ENCODE results near the gene ZNF91.
"Not testable (repeated sequence)": the region's sequence is repeated elsewhere in the genome, so short reads cannot be mapped to it uniquely, and the experiment has no call there.

ZNF91 gene

DNA sequence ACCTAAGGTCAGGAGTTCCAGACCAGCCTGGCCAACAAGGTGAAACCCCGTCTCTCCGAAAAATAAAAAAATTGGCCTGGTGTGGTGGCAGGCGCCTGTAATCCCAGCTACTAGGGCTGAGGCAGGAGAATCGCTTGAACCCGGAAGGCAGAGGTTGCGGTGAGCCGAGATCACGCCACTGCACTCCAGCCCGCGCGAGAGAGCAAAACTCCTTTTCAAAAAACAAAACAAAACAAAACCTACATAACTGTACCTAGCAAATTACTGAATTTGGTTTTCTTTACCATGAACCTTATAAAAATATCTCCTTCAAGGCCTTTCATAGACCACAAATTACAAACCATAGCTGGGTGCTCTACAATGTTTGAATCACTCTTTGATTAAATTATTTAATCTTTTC, 760 bp downstream of the ZNF91 start:
- peak; percentile 51 for DNase-seq

DNA sequence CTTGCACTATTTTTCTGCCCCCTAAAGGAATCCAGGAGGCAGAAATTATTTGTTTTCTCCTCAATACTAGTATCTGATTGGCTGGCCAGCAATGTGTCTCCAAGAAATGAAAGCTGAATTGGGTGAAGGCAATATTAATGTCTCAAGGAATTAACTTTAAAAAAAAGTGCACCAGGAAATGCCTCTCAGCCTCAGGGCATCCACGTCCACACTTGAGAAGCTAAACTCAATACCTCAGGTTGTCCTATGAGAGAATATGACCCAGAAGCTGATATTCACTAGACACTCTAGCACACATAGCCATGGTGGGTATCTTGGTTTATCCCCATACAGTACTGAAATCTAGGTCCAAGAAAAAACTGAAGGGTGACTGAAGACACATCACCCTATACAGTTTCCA, 2.1 kb downstream of the ZNF91 start:
- no peak for DNase-seq

DNA sequence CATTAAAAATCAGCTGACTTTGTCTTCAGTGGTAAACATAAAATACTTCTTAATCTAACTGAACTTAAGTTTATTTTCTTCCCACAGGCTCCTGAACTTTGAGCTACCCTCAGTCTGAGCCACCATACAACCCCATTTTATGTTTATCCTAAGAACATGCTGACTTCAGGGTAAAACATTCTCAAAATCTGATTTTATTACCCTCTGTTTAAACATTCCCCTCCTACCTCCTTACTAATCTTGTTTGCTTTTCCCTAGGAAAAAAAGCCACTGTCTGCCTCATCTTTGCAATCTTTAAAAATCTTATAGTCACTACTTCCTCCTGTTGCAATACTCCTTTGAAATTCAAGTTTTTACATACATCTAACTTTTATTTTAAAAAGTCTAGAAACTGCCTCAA, 4.0 kb downstream of the ZNF91 start:
- DNase-seq = no peak

DNA sequence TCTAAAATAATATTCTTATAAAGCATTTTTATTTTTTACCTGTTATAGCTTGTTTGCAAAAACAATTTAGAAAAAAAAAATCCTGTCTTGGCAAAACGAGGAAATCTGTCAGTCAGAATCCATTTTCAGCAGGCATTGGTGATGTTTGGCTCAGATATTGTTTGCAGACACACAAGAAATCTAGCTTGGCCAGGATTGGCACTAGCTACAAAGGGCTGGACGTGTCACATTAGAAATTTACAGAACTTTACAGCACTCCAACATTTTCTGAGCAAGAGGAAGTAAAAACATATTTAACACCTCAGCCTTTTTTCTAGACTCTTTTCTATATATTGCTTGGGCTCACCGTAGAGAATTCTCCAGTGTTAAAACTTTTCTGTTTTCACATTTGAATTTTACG, 9.9 kb downstream of the ZNF91 start:
- DNase-seq = no peak

DNA sequence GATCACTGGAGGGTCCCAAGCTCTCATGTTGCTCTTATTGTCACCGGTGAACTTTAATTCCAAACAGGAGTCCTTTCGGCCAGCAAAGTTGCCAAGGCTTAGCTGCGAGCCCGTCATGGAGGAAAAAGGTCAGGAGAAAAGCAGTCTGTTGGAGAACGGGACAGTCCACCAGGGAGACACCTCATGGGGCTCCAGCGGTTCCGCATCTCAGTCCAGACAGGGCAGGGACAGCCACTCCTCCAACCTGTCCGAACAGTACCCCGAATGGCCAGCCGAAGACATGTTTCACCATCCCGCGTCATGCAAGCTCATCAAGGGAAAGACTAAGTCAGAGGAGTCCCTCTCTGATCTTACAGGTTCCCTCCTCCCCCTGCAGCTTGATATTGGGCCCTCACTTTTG, 10.4 kb downstream of the ZNF91 start:
- DNase-seq = no peak

DNA sequence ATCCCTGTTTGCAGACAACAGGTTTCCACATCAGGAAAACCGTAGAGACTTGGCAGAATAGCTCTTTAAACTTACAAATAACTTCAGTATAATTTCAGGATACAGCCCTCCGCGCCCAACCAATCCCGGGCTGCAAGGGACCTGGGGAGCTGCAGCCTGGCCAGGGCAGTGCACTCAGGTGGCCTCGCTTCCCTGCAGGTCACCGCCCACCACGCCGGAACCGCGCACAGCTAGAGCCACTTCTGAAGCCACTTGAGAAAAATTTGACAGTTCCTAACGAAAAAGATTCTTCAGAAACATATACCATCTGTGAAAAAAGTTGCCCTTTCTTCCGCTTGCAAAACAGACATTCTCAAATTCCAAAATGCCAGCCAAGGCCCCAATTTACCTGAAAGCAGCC, 11.1 kb downstream of the ZNF91 start:
- no peak for DNase-seq

DNA sequence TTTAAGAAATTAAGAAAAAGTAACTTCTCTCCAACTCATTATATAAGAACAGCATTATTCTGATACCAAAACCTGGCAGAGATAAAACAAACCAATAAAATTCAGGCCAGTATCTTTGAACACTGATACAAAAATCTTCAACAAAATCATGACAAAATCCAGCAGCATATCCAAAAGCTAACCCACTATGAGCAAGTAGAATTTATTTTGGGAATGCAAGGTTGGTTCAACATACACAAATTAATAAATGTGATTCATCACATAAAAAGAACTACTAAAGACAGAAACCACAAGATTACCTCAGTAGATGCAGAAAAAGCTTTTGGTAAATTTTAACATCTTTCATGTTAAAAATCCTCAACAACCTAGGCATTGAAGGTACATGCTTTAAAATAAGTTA, 12.3 kb downstream of the ZNF91 start:
- no peak for DNase-seq

DNA sequence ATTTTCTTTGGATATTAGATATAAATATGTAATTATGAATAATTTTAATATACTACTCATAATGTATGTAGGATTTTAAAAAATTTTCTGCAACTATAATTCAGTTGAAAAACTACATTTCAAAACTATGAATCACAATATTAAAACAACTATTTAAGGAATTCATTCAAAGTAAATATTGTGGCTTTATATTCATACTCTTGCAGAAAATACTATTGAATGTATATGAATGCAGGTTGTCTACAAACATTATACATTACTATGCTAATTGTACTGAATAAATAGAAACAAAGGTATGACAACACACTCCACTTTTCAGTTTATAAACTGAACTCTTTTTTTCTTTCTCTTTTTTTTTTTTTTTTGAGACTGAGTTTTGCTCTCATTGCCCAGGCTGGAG, 14.2 kb downstream of the ZNF91 start:
- DNase-seq = no peak

DNA sequence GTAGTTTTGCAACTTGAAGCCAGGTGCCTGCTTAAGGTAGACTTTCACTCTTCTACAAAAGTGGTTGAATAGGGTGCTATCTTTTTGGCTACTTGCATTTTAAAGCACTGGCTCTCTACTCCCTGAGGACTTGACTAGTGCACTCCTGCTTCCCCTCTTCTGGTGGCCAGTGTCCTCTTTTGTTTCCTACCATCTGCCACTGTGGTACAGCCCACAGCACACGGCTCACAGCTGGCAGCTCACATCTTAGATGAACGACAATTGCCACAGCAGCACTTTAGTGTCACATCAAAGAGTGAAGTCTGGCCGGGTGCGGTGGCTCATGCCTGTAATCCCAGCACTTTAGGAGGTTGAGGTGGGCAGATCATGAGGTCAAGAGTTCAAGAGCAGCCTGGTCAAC, 15.6 kb downstream of the ZNF91 start:
- not testable (repeated sequence) for DNase-seq

DNA sequence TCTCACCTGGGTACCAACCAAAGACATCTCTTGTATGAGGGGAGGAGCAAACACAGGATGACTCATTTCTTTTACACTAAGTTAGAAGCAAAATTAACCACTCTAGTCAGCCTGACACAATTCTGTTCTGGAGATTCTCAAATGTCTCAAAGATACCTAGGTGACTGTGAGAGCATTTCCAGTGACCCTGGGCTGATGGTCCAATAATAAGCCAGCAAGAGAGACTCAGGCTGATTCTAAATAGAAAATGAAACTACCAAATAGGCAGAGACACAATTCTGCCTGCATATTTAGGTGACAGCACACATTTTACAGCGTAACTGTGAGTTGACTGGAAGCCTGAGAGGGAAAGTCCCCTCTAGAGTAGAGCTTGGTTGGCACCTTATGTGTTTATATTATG, 16.3 kb downstream of the ZNF91 start:
- no peak for DNase-seq

DNA sequence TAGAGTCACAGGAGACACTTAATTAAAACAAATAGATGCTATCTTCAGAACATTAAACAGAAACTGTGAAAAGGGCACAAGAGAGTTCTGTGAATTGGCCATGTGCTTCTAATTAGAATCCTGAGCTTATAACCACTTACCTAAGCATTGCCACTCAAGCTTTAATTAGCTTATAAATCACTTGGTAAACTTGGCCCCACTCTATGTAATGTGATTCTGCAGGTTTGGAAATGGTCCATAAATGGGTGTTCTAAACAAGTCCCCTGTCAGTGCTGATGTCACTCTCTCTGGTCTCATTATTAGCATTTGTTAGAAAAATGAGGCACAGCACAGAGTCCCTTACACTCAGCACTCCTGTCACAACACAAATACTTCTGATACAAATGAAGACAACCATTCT, 18.0 kb downstream of the ZNF91 start:
- DNase-seq = no peak

DNA sequence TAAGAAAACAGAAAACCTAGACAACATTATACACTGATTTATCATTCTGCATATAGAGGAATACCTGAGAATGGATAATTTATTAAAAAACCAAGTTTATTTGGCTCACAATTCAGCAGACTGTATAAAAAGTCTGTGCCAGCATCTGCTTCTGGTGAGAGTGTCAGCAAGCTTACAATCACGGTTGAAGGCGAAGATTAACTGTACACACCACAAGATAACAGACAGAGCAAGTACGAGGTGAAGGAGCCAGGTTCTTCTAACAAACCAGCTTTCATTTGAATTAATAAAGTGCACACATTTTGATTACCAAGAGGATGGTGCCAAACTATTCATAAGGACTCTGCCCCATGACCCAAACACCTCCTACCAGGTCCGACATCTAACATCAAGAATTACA, 28.8 kb downstream of the ZNF91 start:
- DNase-seq = no peak

DNA sequence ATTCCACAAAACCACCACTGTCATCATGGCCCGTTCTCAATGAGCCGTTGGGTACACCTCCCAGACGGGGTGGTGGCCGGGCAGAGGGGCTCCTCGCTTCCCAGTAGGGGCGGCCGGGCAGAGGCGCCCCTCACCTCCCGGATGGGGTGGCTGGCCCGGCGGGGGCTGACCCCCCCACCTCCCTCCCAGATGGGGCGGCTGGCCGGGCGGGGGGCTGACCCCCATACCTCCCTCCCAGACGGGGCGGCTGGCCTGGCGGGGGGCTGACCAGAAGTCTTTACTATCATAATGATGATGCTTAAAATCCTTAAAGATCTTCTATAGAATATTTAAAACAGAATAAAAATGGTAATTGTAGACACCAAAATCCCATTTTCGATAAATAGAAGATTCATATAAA, 29.2 kb downstream of the ZNF91 start:
- DNase-seq = not testable (repeated sequence)

DNA sequence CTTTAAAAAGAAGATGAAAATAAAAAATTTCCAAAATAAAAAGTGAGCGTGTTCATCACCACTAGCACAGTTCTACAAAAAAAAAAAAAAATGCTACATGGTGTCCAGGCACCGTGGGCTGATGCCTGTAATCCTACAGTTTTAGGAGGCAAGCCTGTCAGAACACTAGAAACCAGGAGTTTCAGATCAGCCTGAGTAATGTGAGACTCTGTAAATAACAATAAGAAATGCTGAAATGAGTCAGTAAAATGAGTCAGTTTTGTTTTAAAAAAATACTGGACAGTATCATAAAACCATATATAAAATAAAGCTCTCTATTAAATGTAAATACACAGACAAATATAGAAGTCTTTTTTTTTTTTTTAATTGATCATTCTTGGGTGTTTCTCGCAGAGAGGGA, 30.0 kb downstream of the ZNF91 start:
- DNase-seq = no peak

DNA sequence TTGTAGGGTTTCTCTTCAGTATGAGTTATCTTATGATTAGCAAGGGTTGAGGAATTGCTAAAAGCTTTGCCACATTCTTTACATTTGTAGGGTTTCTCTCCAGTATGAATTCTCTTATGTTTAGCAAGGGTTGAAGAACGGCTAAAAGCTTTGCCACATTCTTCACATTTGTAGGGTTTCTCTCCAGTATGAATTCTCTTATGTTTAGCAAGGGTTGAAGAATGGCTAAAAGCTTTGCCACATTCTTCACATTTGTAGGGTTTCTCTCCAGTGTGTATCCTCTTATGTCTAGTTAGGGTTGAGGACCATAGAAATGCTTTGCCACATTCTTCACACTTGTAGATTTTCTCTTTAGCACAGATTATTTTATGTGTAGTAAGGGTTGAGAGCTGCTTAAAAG, 33.4 kb downstream of the ZNF91 start:
- DNase-seq = not testable (repeated sequence)

DNA sequence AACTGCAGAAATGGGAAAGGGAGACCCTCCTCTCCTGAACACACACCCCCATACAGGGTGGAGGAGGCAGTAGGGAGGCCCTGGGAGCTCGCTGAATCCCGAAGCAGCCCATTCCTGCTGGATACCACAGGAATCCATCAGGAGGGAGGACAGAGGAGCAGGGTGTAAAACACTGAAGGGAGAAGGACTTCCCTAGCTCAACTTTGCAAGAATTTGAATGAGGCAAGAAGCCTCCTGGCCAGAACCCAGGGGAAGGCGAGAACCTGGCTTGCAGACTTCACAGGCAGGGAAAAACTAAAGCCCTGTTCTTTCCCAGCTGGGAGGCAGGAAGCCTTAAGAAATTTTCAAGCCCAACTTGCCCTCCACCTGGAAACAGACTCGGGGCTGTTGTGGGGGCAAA, 43.5 kb downstream of the ZNF91 start:
- DNase-seq = no peak

DNA sequence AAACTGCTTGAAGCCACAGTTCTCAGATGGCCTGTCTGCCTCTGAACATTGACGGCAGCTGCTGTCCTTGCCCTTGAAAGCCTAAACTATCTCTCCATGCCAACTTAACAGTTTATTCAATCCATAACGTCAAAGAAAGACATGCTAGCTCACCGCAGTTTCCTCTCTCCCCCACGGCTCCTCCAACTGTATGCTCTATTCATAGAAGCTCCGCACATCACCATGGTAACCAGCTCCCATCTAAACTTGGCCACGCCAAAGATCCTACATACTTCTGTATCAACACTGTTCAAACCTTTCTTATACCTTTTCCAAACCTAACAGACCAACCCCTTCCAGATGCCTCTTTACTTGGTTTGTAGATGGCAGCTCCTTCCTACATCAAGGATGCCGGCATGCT, 48.6 kb downstream of the ZNF91 start:
- DNase-seq = no peak

DNA sequence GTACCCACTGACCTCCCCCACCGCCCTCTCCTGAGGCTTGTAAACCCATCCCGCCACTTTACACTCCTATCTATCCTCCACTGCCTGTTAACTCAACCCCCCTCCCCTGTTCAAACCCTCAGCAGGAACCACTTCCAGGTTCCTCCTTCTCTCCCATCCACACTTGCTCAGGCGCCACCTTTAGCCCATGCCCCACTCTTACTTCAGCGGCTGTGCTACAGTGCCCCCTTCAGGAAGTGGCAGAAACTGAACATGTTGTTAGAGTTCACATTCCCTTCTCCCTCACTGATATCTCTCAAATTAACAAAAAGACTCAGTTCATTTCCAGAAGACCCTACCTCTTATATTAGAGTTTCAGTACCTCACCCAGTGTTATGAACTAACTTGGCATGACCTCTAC, 49.4 kb downstream of the ZNF91 start:
- no peak for DNase-seq

DNA sequence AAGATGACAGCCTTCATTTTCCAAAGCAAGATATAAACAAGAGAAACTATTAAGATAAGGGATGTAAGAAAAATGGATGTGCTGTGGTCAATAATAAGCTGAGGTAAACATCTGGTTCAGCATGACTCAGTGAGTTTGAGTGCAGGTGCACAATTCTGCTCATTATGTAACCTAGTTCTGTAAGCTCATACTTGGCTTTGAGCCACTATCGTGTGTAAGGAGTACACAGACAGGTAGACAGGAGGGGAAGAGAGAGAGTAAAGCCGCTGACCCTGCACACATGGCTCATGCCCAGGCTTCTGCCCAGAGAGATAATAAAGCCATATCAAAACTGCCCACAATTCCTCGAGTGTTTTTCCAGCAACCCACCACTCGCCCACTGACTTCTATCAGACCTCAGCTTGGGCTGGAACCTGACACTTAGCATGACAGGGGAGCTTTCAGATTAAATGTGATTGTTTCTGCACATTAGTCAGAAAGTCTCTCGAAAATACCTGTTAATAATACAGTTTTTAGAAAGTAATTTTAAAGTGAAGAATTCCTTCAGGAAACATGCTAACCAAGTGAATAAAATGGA, 51.7 kb downstream of the ZNF91 start:
- no peak for DNase-seq

DNA sequence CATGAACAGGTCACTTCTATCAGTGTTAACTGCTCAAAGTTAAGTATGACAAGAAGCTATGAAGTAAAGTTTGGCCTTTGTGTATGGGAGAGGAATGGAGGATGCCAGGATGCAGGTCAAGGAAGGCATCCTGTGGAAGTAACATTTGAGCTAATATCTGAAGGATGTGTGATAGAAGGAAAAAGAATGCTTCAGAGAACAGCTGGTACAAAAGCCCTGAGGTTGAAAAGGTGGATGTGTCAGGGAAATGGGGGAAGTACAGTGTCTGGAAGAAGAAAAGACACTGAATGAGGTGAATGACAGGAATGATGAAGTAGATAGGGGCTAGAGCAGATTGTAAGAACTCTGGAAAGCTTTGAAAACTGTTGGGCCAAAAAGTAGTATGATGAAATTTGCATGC, 67.1 kb downstream of the ZNF91 start:
- no peak for DNase-seq

DNA sequence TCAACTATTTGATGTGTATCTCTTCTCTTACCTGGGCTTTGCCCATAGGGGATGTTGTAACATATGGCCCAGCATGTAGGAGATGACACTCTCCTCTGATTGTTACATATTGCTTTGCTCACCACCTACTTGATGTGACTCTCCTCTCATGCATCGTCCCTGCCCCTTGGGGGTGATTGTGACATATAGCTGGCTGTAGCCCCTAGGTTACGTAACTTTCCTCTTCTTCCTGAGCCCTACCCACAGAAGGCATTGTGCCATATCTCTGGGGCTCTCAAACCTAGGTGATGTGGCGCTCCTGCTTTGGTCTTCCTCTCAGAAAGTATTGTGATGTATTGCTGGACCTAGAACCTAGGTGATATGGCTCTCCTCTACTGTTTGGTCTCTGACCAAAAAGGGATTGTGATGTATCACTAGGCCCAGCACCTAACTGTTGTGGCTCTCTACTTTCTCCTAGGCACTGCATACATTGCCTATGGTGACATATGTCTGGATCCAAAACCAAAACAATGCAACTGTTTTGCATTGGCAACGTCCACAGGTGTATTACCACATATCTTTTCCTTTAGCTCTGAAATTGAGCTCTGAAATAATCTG, 73.2 kb downstream of the ZNF91 start:
- no peak for DNase-seq

DNA sequence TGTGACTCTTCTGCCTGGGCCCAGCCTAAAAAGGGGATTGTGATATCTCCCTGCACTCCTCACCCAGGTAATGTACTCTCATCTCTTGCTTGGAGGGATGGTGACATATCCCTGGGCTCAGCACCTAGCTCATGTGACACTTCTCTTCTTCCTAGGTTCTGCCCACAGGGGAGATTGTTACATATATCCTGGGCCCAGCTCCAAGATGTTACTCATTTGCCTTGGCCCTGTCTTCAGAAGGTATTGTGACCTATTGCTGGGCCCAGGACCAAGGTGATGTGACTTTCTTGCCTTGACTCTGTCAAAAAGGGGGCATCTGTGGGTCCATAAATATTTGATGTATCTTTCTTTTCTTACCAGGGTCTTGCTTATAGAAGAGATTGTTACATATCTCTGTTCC, 73.9 kb downstream of the ZNF91 start:
- not testable (repeated sequence) for DNase-seq

DNA sequence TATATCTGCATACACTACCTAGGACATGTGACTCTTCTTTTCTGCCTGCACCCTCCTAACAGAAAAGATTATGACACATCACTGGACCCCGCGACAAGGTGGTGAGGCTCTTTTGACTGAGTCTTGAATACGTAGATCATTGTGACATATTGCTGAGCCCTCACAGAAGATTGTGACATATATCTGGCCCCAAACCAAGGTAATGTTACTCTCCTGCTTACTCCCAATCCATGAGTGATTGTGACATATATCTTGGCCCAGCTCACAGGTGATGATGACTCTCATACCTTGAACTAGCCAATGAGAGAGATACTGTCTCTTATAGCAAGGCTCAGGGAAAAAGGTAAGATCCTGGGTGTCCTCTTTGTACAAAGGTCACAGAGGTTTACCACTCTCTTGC, 75.7 kb downstream of the ZNF91 start:
- DNase-seq = not testable (repeated sequence)

DNA sequence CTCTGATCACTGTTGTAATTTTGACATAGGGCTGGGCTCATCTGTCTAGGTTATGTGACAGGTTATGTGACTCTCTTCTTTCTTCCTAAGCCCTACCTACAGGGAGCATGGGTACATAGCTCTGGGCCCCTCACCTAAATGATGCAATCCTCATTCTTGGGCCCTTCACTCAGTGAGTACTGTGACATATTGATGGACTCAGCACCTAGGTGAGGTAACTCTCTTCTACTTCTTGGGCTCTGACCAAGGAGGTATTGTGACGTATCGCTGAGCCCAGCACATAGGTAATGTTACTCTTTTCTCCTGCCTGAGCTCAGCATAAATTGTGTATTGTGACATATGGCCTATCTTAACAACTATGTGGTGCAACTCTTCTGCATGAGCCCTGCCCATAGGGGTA, 76.3 kb downstream of the ZNF91 start:
- DNase-seq = not testable (repeated sequence)

DNA sequence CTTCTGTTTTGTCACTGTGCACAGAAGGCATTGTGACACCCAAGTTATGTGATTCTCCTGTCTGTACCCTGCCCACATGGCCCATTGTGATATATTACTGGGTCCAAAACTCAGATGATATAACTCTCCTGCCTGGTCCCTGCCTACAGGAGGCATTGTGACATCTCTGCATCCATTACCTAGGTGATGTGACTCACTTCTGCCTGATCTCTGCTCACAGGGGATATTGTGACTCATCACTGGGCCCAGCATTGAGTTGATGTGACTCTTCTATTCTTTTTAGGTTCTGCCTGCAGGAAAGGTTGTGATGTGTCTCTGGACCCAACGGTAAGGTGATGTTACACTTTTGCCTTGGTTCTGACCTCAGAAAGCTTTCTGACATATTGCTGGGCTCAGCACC, 77.1 kb downstream of the ZNF91 start:
- no peak for DNase-seq

DNA sequence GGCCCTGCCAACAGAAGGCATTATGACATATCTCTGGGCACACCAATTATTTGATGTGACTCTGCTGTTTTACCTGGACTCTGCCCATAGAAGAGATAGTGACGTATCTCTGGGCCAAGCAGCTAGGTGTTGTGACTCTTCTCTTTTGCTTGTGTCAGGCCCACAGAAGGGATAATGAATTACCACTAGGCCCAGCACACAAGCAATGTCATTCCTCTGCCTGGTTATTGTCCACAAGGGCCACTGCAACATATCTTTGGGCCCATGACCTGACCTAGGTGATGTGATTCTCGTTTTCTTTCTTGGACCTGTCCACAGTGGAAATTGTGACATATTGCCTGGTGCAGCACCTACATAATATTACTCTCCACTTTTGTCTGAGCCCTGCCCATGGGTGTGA, 80.0 kb downstream of the ZNF91 start:
- DNase-seq = no peak
